Ascending aorta (tissue), 2 donors: Measurements from ENCODE around the gene LHFPL2. TPM values are rescaled to one million over a fixed set of nuclear protein-coding genes. Genes with fewer than 3 reads are reported as not detected.

Experiments
- DNase-seq, 2 donors: peaks; one replicate each; pipeline ENCODE4 v3.0.0-alpha.2; 2019; ENCODE audit warnings: low spot score in 2 of 2
- H3K27ac ChIP-seq, 2 donors: fragments of 200-600 bp; sonication (generic); one replicate each; pipeline ENCODE4 v1.5.1; 2016 to 2017; ENCODE audit warnings: mild to moderate bottlenecking in 1 of 2
- H3K27me3 ChIP-seq: fragments of 200-600 bp; sonication (generic); one replicate; pipeline ENCODE4 v1.5.1; 2017
- H3K36me3 ChIP-seq, 2 donors: fragments of 200-600 bp; sonication (generic); one replicate each; pipeline ENCODE4 v1.5.1; 2016
- H3K4me1 ChIP-seq, 2 donors: fragments of 200-600 bp; sonication (generic); one replicate each; pipeline ENCODE4 v1.5.1; 2016 to 2017; ENCODE audit warnings: mild to moderate bottlenecking in 1 of 2
- H3K4me3 ChIP-seq, 2 donors: fragments of 200-600 bp; sonication (generic); one replicate each; pipeline ENCODE4 v1.5.1; 2016 to 2017; ENCODE audit warnings: mild to moderate bottlenecking in 1 of 2
- H3K9me3 ChIP-seq, 2 donors: fragments of 200-600 bp; sonication (generic); one replicate each; pipeline ENCODE4 v1.5.1; 2016
- CTCF ChIP-seq, 3 experiments: fragments of 200-600 bp in 2 of 3; fragments of 450-650 bp in 1 of 3; sonication (generic) in 2 of 3; IDR thresholded peaks; one replicate each; pipeline ENCODE4 v1.5.1; 2016 to 2019; ENCODE audit warnings: antibody characterized with exemption in 3 of 3, mild to moderate bottlenecking in 1 of 3, moderate library complexity in 1 of 3
- intact Hi-C: fragments of 100-400 bp; cut with DNase I; formaldehyde crosslinking; loops from one replicate; pipeline ENCODE4 v1.15.1; 2023
- total RNA-seq: library from RNA; depleted of rRNA; stranded (reverse); fragments of >200 nt; gene quantifications from one replicate; pipeline ENCODE4 v1.1.0, GENCODE V29; 2016

Gene LHFPL2
- total RNA-seq, 1 donor from 2014 or later, result 9.7 TPM

- Histone ChIP-seq H3K27me3 (no peaks in the 10 kb centered on the region), H3K4me3 (no peak overlapping the region), H3K36me3 (peaks cover 19 to 23% of the 10 kb centered on the region in 2 donors), H3K4me1 (peaks cover 7 to 10% of the 10 kb centered on the region in 2 donors), H3K9me3 (no peaks in the 10 kb centered on the region), H3K27ac (no peak overlapping the region)
- TF ChIP-seq CTCF (IDR thresholded peaks at IDR 0.05), result no peak
- intact Hi-C loops, result no loop called here
- no peak for DNase-seq
Observed at GRCh38 chr5:78632467-78632866, 16.1 kb downstream of the LHFPL2 start.

- Histone ChIP-seq H3K27me3 (no peaks in the 10 kb centered on the region), H3K4me3 (no peak overlapping the region), H3K27ac (no peak overlapping the region), H3K9me3 (no peaks in the 10 kb centered on the region), H3K4me1 (peaks cover 7 to 15% of the 10 kb centered on the region in 2 donors), H3K36me3 (peaks cover 19 to 23% of the 10 kb centered on the region in 2 donors)
- DNase-seq, result no peak
- TF ChIP-seq CTCF (IDR thresholded peaks at IDR 0.05), result no peak
- intact Hi-C loops, result no loop called here
Observed at GRCh38 chr5:78631931-78632330, 16.6 kb downstream of the LHFPL2 start.

- Histone ChIP-seq H3K4me1 (peaks cover 7 to 12% of the 10 kb centered on the region in 2 donors), H3K36me3 (peaks cover 22 to 23% of the 10 kb centered on the region in 2 donors), H3K27ac (no peak overlapping the region), H3K4me3 (no peak overlapping the region), H3K27me3 (no peaks in the 10 kb centered on the region), H3K9me3 (no peaks in the 10 kb centered on the region)
- TF ChIP-seq CTCF (IDR thresholded peaks at IDR 0.05), result no peak
- intact Hi-C loops, result no loop called here
- DNase-seq, result no peak
Observed at GRCh38 chr5:78630047-78630446, 18.5 kb downstream of the LHFPL2 start.

GRCh38 chr5:78629624-78630023, 18.9 kb downstream of the LHFPL2 start:
- Histone ChIP-seq H3K9me3 (no peaks in the 10 kb centered on the region), H3K4me1 (peaks cover 7 to 10% of the 10 kb centered on the region in 2 donors), H3K27me3 (no peaks in the 10 kb centered on the region), H3K4me3 (no peak overlapping the region), H3K36me3 (peaks cover 22 to 23% of the 10 kb centered on the region in 2 donors), H3K27ac (no peak overlapping the region)
- TF ChIP-seq CTCF (IDR thresholded peaks at IDR 0.05), result no peak
- no peak for DNase-seq
- intact Hi-C loops, result loop anchor here (5.0 kb wide), 1 partner anchor 87 kb away; no protein-coding TSS in a partner anchor

DNA sequence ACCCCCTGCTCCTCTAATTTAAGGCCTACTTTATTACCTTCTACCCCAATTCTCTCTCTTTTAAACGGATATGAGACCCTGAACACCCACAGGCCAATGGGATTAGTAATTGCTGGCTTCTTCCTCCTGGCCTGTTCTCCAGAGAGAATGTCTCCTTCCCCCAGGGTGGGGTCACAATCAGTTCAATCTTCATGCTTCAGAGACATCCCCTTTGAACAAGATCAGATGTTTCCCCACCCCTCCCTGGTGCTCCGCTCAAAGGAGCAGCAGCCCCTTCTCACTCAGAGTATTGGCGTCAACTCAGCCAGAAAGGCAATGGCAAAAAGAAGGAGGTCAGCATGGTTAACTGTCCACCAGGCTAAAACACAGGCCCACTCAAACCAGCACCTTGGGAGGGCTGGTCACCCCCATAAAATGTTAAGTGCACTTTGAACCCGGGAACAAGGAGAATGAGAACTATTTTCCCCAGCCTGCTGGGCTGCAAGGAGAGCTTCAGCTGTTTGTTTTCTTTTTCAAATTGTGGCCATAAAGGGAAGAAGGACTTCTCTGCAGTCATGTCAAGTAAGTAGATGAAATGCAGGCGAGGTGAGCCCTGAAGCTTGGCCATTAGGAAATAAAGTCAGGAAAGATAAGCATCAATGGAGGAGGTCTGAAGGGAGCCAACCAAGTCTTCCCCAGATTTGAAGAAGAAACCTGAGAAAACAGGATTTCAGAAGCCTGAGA, 20.1 kb downstream of the LHFPL2 start:
- H3K27ac ChIP-seq, result peak overlapping the region in 1 of 2 donors; percentile 15
- intact Hi-C loops, result loop anchor here (5.0 kb wide), 1 partner anchor 86 kb away; no protein-coding TSS in a partner anchor
- H3K27me3 ChIP-seq, result no peaks in the 10 kb centered on the region
- no peaks in the 10 kb centered on the region for H3K9me3 ChIP-seq
- H3K4me3 ChIP-seq, result no peak overlapping the region
- H3K4me1 ChIP-seq, result peaks cover 7 to 10% of the 10 kb centered on the region in 2 donors
- peaks cover 22 to 23% of the 10 kb centered on the region in 2 donors for H3K36me3 ChIP-seq
- no peak for TF ChIP-seq CTCF (IDR thresholded peaks at IDR 0.05)
- DNase-seq, result no peak
